VCaP (cell line): ENCODE measurements around the gene ULK1.

Experiments
- H3K27ac ChIP-seq: fragments of 450-650 bp; 2 replicates; pipeline ENCODE4 v1.5.1; 2017
- CTCF ChIP-seq: fragments of 450-650 bp; conservative IDR thresholded peaks from 2 replicates; pipeline ENCODE4 v1.5.1; 2017; ENCODE audit warnings: mild to moderate bottlenecking, moderate library complexity

The ULK1 gene

GRCh38 chr12:131894313-131894860 lies at the start of gene ULK1:
TSS of gene ULK1 (plus strand) at chr12:131894622. CDS start at chr12:131895002, 380 bp downstream.
- H3K27ac ChIP-seq: peak within 1 kb of the TSS; percentile 93
- no peak for TF ChIP-seq CTCF

GRCh38 chr12:131844656-131845055 lies 49.8 kb upstream of the ULK1 start:
- TF ChIP-seq CTCF: no peak
- H3K27ac ChIP-seq: no peak overlapping the region

GRCh38 chr12:131845121-131845520 lies 49.3 kb upstream of the ULK1 start:
- no peak overlapping the region for H3K27ac ChIP-seq
- no peak for TF ChIP-seq CTCF

GRCh38 chr12:131847456-131847855 lies 47.0 kb upstream of the ULK1 start:
- no peak for TF ChIP-seq CTCF
- no peak overlapping the region for H3K27ac ChIP-seq

GRCh38 chr12:131848753-131849152 lies 45.7 kb upstream of the ULK1 start:
- TF ChIP-seq CTCF: no peak

GRCh38 chr12:131849700-131850553 lies 44.5 kb upstream of the ULK1 start:
- no peak for TF ChIP-seq CTCF
- H3K27ac ChIP-seq: no peak overlapping the region

More at GRCh38 chr12:131848753-131849152, 45.7 kb upstream of the ULK1 start:
- no peak overlapping the region for H3K27ac ChIP-seq

- no peak overlapping the region for H3K27ac ChIP-seq
- no peak for TF ChIP-seq CTCF
Measured at GRCh38 chr12:131850856-131851559, 43.4 kb upstream of the ULK1 start.
